Heart right ventricle (tissue), 16 donors: ENCODE measurements around the gene ANKRD45. TPM values are rescaled to one million over a fixed set of nuclear protein-coding genes. Genes with fewer than 3 reads are reported as not detected.

Experiments
- ATAC-seq, 8 donors: fragments of 200-7000 bp; cut with Tn5 transposase; one replicate each; pipeline ENCODE4 v1.9.1; 2020; ENCODE audit warnings: mild to moderate bottlenecking in 8 of 8, moderate library complexity in 8 of 8, moderate number of reproducible peaks in 1 of 8
- DNase-seq, 2 donors: peaks; one replicate each; pipeline ENCODE4 v3.0.0-alpha.2; 2020
- H3K27ac ChIP-seq, 10 donors: fragments of 200-600 bp; sonication (generic) in 2 of 10; one replicate each; pipeline versions ENCODE4 v1.5.0 to v1.8.0; 2020 to 2022; ENCODE audit warnings: mild to moderate bottlenecking in 3 of 10
- H3K27me3 ChIP-seq, 7 donors: fragments of 200-600 bp; one replicate each; pipeline ENCODE4 v1.8.0; 2021 to 2022; ENCODE audit warnings: mild to moderate bottlenecking in 2 of 7
- H3K36me3 ChIP-seq, 9 donors: fragments of 200-600 bp; sonication (generic) in 1 of 9; one replicate each; pipeline versions ENCODE4 v1.5.0 to v1.8.0; 2020 to 2022; ENCODE audit warnings: mild to moderate bottlenecking in 2 of 9
- H3K4me1 ChIP-seq, 9 donors: fragments of 200-600 bp; sonication (generic) in 1 of 9; one replicate each; pipeline versions ENCODE4 v1.5.0 to v1.8.0; 2020 to 2022; ENCODE audit warnings: mild to moderate bottlenecking in 4 of 9
- H3K4me3 ChIP-seq, 10 donors: fragments of 200-600 bp; sonication (generic) in 2 of 10; one replicate each; pipeline versions ENCODE4 v1.5.0 to v1.8.0; 2020 to 2022; ENCODE audit warnings: mild to moderate bottlenecking in 7 of 10, moderate library complexity in 2 of 10
- H3K9me3 ChIP-seq, 11 donors: fragments of 200-600 bp in 10 of 11; sonication (generic) in 2 of 11; one replicate each; pipeline versions ENCODE4 v1.5.0 to v1.8.0; 2013 to 2022; ENCODE audit warnings: mild to moderate bottlenecking in 2 of 11, control low read depth in 1 of 11, moderate library complexity in 1 of 11
- WGBS, 2 donors: extraction: QIAGEN DNeasy Blood & Tissue Kit; methylation state at CpG; one replicate each; pipeline ENCODE4 v1.1.7; 2013; ENCODE audit warnings: inconsistent platforms in 1 of 2; 5-methylcytosine and 5-hydroxymethylcytosine counted together
- intact Hi-C, 10 donors: fragments of 100-400 bp; cut with DNase I; formaldehyde crosslinking; loops; one replicate each; pipeline versions ENCODE4 v1.11.1 to v1.14.2; 2022
- polyA plus RNA-seq, 2 donors: library from polyadenylated mRNA; stranded (reverse); fragments of 200-250 nt; gene quantifications; one replicate each; pipeline ENCODE4 v1.2.3, GENCODE V29; 2013
- total RNA-seq, 10 donors: library from RNA; stranded (reverse); fragmentation: NEBNext Ultra II Directional in 3 of 10; extraction: Animal tissue kit (Norgen Biotek cat#: 25700) in 3 of 10; gene quantifications; one replicate each; pipeline versions ENCODE4 v1.2.1 to v1.2.4, GENCODE V29; 2021 to 2023
- TF ChIP-seq, protein P1 (sequence below), 9 donors: fragments of 200-600 bp; sonication (generic) in 2 of 9; IDR thresholded peaks; one replicate each; pipeline versions ENCODE4 v1.5.0 to v1.8.0; 2021 to 2022; ENCODE audit warnings: antibody characterized with exemption in 9 of 9, mild to moderate bottlenecking in 5 of 9, moderate library complexity in 1 of 9
- donor health status: Arrhythmogenic right ventricular cardiomyopathy.
- donor health status: ischemic (EF 13 %, LVEDD 7.1; RV severe dilation, severe dysfunction).
- donor health status: healthy with polysubstance abuse.
- donor health status: DM: no; HTN: yes; CAD: no.
- donor health status: DM: no; HTN: no; CAD: no.
- donor health status: ischemic (EF 25% LVEDD 6.9; RV normal size, moderate dysfunction).
- donor health status: ischemic (EF 25% LVEDD 5.7; RV mildly dilated, moderate dysfunction).
- donor health status: healthy.
- donor health status: DM: yes; HTN: yes; CAD: no.
- donor health status: Ischemic cardiomyopathy.
- donor health status: ischemic (EF 35%, LVEDD 5.7; RV mildly dilated, moderate dysfunction).
- donor health status: nonischemic (EF 11% LVEDD 7.7; RV severe dilation, severe dysfunction).
- donor health status: DM: yes; HTN: yes; CAD: no.
- donor health status: PGD.
- donor health status: ischemic (EF 29% LVEDD 5.4; RV normal size, mild dysfunction).
- donor health status: nonischemic (EF 23%, LVEDD 6.1; RV moderate dilation, normal function).

Gene ANKRD45
- total and polyA plus RNA-seq, 12 donors: 0.10 to 0.57 (median 0.28) TPM; not detected in 5

DNA sequence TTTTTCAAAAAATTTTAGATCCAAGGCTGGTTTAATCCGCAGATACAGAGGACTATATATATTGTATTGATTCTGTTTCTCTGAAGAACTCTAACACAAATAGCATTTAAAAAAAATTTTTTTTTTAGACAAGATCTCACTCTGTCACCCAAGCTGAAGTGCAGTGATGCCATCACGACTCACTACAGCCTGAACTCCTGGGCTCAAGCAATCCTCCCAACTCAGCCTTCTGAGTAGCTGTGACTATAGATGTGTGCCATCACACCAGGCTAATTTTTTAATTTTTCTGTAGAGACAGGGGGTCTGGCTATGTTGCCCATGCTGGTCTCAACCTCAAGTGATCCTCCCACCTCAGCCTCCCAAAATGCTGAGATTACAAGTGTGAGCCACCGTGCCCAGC, 3.0 kb downstream of the ANKRD45 start:
- Histone ChIP-seq H3K27me3 (peaks cover 0 to 36% (median 25%) of the 10 kb centered on the region in 7 donors), H3K36me3 (no peaks in the 10 kb centered on the region), H3K27ac (no peak overlapping the region), H3K9me3 (no peaks in the 10 kb centered on the region), H3K4me3 (no peak overlapping the region), H3K4me1 (peaks cover 0 to 15% (median 6%) of the 10 kb centered on the region in 9 donors)
- intact Hi-C loops: no loop called here
- no peak for ATAC-seq
- 92 to 95% methylated on average over 3 of the region's 3 CpGs for WGBS, 2 donors
- no peak for DNase-seq
- TF ChIP-seq, protein P1, sequence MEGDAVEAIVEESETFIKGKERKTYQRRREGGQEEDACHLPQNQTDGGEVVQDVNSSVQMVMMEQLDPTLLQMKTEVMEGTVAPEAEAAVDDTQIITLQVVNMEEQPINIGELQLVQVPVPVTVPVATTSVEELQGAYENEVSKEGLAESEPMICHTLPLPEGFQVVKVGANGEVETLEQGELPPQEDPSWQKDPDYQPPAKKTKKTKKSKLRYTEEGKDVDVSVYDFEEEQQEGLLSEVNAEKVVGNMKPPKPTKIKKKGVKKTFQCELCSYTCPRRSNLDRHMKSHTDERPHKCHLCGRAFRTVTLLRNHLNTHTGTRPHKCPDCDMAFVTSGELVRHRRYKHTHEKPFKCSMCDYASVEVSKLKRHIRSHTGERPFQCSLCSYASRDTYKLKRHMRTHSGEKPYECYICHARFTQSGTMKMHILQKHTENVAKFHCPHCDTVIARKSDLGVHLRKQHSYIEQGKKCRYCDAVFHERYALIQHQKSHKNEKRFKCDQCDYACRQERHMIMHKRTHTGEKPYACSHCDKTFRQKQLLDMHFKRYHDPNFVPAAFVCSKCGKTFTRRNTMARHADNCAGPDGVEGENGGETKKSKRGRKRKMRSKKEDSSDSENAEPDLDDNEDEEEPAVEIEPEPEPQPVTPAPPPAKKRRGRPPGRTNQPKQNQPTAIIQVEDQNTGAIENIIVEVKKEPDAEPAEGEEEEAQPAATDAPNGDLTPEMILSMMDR (IDR thresholded peaks at IDR 0.05): no peak

DNA sequence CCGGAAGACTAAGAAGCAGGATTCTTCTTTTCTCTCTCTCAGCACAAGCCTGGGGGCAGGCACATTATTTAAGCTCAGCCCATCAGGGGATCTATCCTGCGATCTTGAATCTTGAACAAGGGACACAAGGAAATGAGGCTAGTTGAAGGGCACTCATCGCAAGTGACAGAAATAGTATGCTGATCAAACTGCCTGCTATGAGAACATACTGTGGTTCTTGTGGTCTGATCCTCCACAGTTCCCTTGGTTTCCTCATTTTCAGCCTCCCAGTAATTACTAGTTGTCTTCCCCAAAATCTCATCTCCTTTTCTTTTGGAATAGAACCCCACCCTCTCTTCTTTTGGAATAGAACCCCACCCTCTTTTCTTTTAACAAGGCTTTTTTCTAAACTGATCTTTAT, 6.5 kb downstream of the ANKRD45 start:
- H3K36me3 ChIP-seq: no peaks in the 10 kb centered on the region
- TF ChIP-seq, protein P1 (IDR thresholded peaks at IDR 0.05): no peak
- H3K27ac ChIP-seq: no peak overlapping the region
- intact Hi-C loops: no loop called here
- peaks cover 0 to 8% (median 0%) of the 10 kb centered on the region in 7 donors for H3K27me3 ChIP-seq
- H3K4me1 ChIP-seq: no peaks in the 10 kb centered on the region
- ATAC-seq (no peak), DNase-seq (no peak)
- no peak overlapping the region for H3K4me3 ChIP-seq
- no peaks in the 10 kb centered on the region for H3K9me3 ChIP-seq
- 82 to 89% methylated on average over 3 of the region's 3 CpGs for WGBS, 2 donors

GRCh38 chr1:173661763-173662162, 7.9 kb downstream of the ANKRD45 start:
- 30 to 37% methylated on average over 1 of the region's 1 CpG for WGBS, 2 donors
- no peak for ATAC-seq
- TF ChIP-seq, protein P1 (IDR thresholded peaks at IDR 0.05): no peak
- no peak for DNase-seq
- Histone ChIP-seq H3K4me1 (no peaks in the 10 kb centered on the region), H3K36me3 (no peaks in the 10 kb centered on the region), H3K27ac (no peak overlapping the region), H3K9me3 (no peaks in the 10 kb centered on the region), H3K27me3 (no peaks in the 10 kb centered on the region), H3K4me3 (no peak overlapping the region)
- intact Hi-C loops: no loop called here

- TF ChIP-seq, protein P1 (IDR thresholded peaks at IDR 0.05): no peak
- Histone ChIP-seq H3K27me3 (no peaks in the 10 kb centered on the region), H3K9me3 (peaks cover 0 to 3% (median 0%) of the 10 kb centered on the region in 11 donors), H3K36me3 (no peaks in the 10 kb centered on the region), H3K4me1 (no peaks in the 10 kb centered on the region), H3K27ac (no peak overlapping the region), H3K4me3 (no peak overlapping the region)
- ATAC-seq (no peak), DNase-seq (no peak)
- 93 to 97% methylated on average over 1 of the region's 1 CpG for WGBS, 2 donors
- intact Hi-C loops: no loop called here
These were observed 8.4 kb downstream of the ANKRD45 start for GRCh38 chr1:173661271-173661670.
